ENCODE data around the gene CREBL2.

- TF ChIP-seq L3MBTL2 (conservative IDR thresholded peaks at IDR 0.05) (no peak), HDGF (IDR thresholded peaks at IDR 0.05; ENCODE audit: borderline replicate concordance) (no peak), ZNF384 (IDR thresholded peaks at IDR 0.05) (no peak), SP1 (IDR thresholded peaks at IDR 0.05) (no peak), ELF4 (IDR thresholded peaks at IDR 0.05) (no peak), FOXM1 (IDR thresholded peaks at IDR 0.05; ENCODE audit: borderline replicate concordance) (no peak), FOXK2 (IDR thresholded peaks at IDR 0.05) (no peak), TARDBP (IDR thresholded peaks at IDR 0.05) (no peak)
Observed at GRCh38 chr12:12609692-12610091, 2.0 kb upstream of the CREBL2 start.

Measured in HEK293T (cell line).